NCI-H2171 (cell line): ENCODE measurements around the gene POMC.
"Not testable (repeated sequence)": the region's sequence is repeated elsewhere in the genome, so short reads cannot be mapped to it uniquely, and the experiment has no call there.

Experiments used
- DNase-seq: peaks from one replicate; lab custom pipeline; 2025; lab: John Stamatoyannopoulos, UW

The POMC gene

GRCh38 chr2:25176541-25177181 is 8.3 kb upstream of the POMC start:
- DNase-seq, result no peak

GRCh38 chr2:25176138-25176537 is 7.8 kb upstream of the POMC start:
- DNase-seq, result no peak

- no peak for DNase-seq
Measured at GRCh38 chr2:25174192-25174861, 5.9 kb upstream of the POMC start.

- no peak for DNase-seq
Measured at GRCh38 chr2:25173719-25174118, 5.3 kb upstream of the POMC start.

GRCh38 chr2:25170888-25171287 is 2.5 kb upstream of the POMC start:
- no peak for DNase-seq

- DNase-seq, result no peak
Measured at GRCh38 chr2:25169073-25169470, 692 bp upstream of the POMC start.

- DNase-seq, result peak; percentile 18
Measured at GRCh38 chr2:25165992-25166875, 2.1 kb downstream of the POMC start.

GRCh38 chr2:25164561-25164960 is 3.8 kb downstream of the POMC start:
- no peak for DNase-seq

GRCh38 chr2:25162061-25162460 is 6.3 kb downstream of the POMC start:
- not testable (repeated sequence) for DNase-seq

- DNase-seq, result peak; percentile 67
Measured at GRCh38 chr2:25161055-25161781, 7.2 kb downstream of the POMC start.

GRCh38 chr2:25160376-25160775 is 8.0 kb downstream of the POMC start:
- no peak for DNase-seq

- no peak for DNase-seq
Measured at GRCh38 chr2:25159949-25160348, 8.4 kb downstream of the POMC start.

GRCh38 chr2:25158096-25158852 is 10.1 kb downstream of the POMC start:
- no peak for DNase-seq

GRCh38 chr2:25155401-25155800 is 13.0 kb downstream of the POMC start:
- no peak for DNase-seq

- DNase-seq, result no peak
Measured at GRCh38 chr2:25151718-25152117, 16.7 kb downstream of the POMC start.

GRCh38 chr2:25150993-25151392 is 17.4 kb downstream of the POMC start:
- DNase-seq, result not testable (repeated sequence)

GRCh38 chr2:25149646-25150045 is 18.7 kb downstream of the POMC start:
- no peak for DNase-seq

GRCh38 chr2:25146896-25147295 is 21.5 kb downstream of the POMC start:
- no peak for DNase-seq

- no peak for DNase-seq
Measured at GRCh38 chr2:25145803-25146202, 22.6 kb downstream of the POMC start.

GRCh38 chr2:25141120-25141519 is 27.3 kb downstream of the POMC start:
- no peak for DNase-seq

GRCh38 chr2:25140535-25140934 is 27.8 kb downstream of the POMC start:
- not testable (repeated sequence) for DNase-seq
